Naive thymus-derived CD8-positive, alpha-beta T cell (primary cell): ENCODE results near the gene SLC38A7. TPM values are rescaled to one million over a fixed set of nuclear protein-coding genes. Genes with fewer than 3 reads are reported as not detected.
A peak's percentile ranks its signal among the peaks of the same experiment; 100 is the strongest.
"Not testable (repeated sequence)": the region's sequence is repeated elsewhere in the genome, so short reads cannot be mapped to it uniquely, and the experiment has no call there.

Experiments
- ATAC-seq, 2 donors: fragments of 150-1000 bp; cut with Tn5 transposase in 1 of 2; sonication (Bioruptor Pico), chemical (Tn5 transposase) in 1 of 2; 1 replicate in 1 of 2; 2 replicates in 1 of 2; pipeline ENCODE4 v1.10.0; 2021; ENCODE audit warnings: mild to moderate bottlenecking in 2 of 2, moderate library complexity in 2 of 2
- POLR2A ChIA-PET: fragments of 350-600 bp; sonication (Branson Sonifier 250); formaldehyde crosslinking; loops from one replicate; lab custom pipeline; 2021; ENCODE audit warnings: antibody characterized with exemption; lab: Charles Lee
- DNase-seq, 10 donors: peaks; one replicate each; pipeline versions ENCODE4 v3.0.0 to v3.0.0-alpha.2; 2020 to 2022
- H3K27ac Mint-ChIP-seq, 10 donors: one replicate each; pipeline ENCODE4 v1.8.0; 2020 to 2022; ENCODE audit warnings: mild to moderate bottlenecking in 10 of 10, mixed read lengths in 10 of 10, moderate library complexity in 4 of 10, inconsistent platforms in 1 of 10
- H3K27me3 Mint-ChIP-seq, 5 donors: one replicate each; pipeline ENCODE4 v1.8.0; 2021 to 2022; ENCODE audit warnings: mixed read lengths in 5 of 5
- H3K36me3 Mint-ChIP-seq, 3 donors: one replicate each; pipeline ENCODE4 v1.8.0; 2020 to 2022; ENCODE audit warnings: mixed read lengths in 3 of 3, mild to moderate bottlenecking in 2 of 3, inconsistent platforms in 1 of 3
- H3K4me1 Mint-ChIP-seq, 4 donors: one replicate each; pipeline ENCODE4 v1.8.0; 2021 to 2022; ENCODE audit warnings: mixed read lengths in 4 of 4
- H3K4me3 Mint-ChIP-seq, 10 donors: one replicate each; pipeline ENCODE4 v1.8.0; 2020 to 2022; ENCODE audit warnings: mild to moderate bottlenecking in 10 of 10, mixed read lengths in 10 of 10, moderate library complexity in 6 of 10, inconsistent platforms in 1 of 10
- H3K9me3 Mint-ChIP-seq, 9 donors: one replicate each; pipeline ENCODE4 v1.8.0; 2020 to 2022; ENCODE audit warnings: mixed read lengths in 9 of 9, mild to moderate bottlenecking in 3 of 9, inconsistent platforms in 1 of 9, moderate library complexity in 1 of 9
- polyA plus RNA-seq, 3 donors: library from polyadenylated mRNA; unstranded; fragments of 300-500 nt; fragmentation: Illumina TruSeq; gene quantifications; one replicate each; pipeline ENCODE4 v1.2.3, GENCODE V29; 2021
- total RNA-seq, 8 experiments: library from RNA in 2 of 8; stranded (reverse) in 2 of 8; gene quantifications; one replicate each; pipeline ENCODE4 v1.2.3 and lab custom pipeline; 2021 to 2026

SLC38A7 gene
- total and polyA plus RNA-seq, 5 experiments from 2014 or later, result 3.7 to 16.2 (median 8.7) TPM

DNA sequence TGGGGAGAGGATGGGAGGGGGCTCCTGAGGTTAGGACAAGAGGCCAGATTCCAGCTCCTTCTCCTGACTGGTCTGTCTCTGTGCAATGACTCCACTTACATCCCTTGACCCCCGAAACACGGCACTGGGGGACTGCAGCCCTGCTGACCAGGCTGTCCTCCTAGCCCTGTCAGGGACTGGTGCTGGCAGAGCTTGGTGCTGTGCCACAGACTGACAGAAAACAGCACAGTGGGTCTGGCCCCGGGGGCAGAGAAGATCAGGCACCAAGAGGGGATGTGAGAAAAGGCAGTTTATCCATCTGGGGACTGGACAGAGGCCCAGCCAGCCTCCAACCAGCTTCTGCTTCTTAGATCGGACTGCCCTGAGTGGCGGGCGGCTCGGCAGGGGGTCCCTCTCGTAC, 19.4 kb downstream of the SLC38A7 start:
- Mint-ChIP-seq H3K27ac (peak overlapping the region in 2 of 10 donors; percentile 61 to 74), H3K27me3 (peaks cover 0 to 4% (median 3%) of the 10 kb centered on the region in 5 donors), H3K36me3 (peaks cover 0 to 20% (median 14%) of the 10 kb centered on the region in 3 donors), H3K9me3 (no peaks in the 10 kb centered on the region), H3K4me1 (no peaks in the 10 kb centered on the region), H3K4me3 (no peak overlapping the region)
- POLR2A ChIA-PET, result interaction anchor here (0.6 kb wide), 1 partner anchor 10 kb away, joined by 8 read pairs; no protein-coding TSS in a partner anchor
- ATAC-seq (no peak), DNase-seq (no peak)

DNA sequence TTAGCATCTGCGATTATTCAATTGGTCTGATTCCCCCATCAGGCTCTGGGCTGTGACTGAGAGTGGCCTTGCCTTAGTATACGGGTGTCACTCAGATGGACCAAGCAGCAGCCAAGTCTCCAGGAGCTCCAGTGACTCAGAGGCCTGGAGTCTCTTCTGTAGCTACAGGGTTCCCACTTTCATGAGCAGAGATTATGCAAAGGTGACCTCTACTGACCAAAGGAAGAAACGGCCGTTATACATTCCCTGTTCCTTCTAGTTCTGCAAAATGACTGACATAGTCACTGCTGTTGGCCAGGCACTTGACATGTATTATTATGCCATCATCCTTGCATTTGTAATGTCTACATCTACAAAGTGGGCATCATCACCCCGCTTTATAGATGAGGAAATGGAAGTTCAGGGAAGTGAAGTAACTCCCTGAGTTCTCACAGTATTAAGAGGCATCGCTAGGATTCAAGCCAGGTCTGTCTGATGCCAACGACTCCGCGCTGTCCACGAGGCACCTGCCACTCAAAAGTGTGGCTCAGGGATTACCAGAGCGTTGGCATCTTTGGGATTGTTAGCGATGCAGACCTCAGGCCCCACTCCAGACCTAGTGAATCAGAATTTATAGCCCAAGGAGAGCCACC, 23.3 kb downstream of the SLC38A7 start:
- Mint-ChIP-seq H3K9me3 (no peaks in the 10 kb centered on the region), H3K27ac (no peak overlapping the region), H3K4me3 (no peak overlapping the region), H3K4me1 (no peaks in the 10 kb centered on the region), H3K36me3 (peaks cover 0 to 2% (median under 1%) of the 10 kb centered on the region in 3 donors), H3K27me3 (peaks cover 0 to 10% (median 3%) of the 10 kb centered on the region in 5 donors)
- no peak for DNase-seq
- ATAC-seq, result peak in 1 of 2 donors; percentile 49
- POLR2A ChIA-PET, result no interaction called here

DNA sequence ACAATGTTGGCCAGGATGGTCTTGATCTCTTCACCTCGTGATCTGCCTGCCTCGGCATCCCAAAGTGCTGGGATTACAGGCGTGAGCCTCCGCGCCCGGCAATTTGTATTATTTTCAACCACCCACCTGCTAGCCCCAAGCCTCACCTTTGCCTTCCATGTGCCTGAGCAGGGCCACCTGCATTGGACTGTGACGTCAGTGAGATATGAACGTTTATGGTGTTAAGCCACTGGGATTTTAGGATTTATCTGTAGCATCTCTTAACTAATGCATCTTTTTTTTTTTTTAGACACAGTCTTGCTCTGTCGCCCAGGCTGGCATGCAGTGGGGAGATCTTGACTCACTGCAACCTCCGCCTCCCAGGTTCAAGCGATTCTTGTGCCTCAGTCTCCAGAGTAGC, 24.7 kb downstream of the SLC38A7 start:
- DNase-seq, H3K4me3 Mint-ChIP-seq, H3K9me3 Mint-ChIP-seq, H3K36me3 Mint-ChIP-seq, H3K4me1 Mint-ChIP-seq, H3K27ac Mint-ChIP-seq, ATAC-seq: not testable (repeated sequence)
- H3K27me3 Mint-ChIP-seq, result peaks cover 0 to 10% (median 3%) of the 10 kb centered on the region in 5 donors
- POLR2A ChIA-PET, result interaction anchor here (0.7 kb wide), 1 partner anchor 8 kb away, joined by 3 read pairs; no protein-coding TSS in a partner anchor

DNA sequence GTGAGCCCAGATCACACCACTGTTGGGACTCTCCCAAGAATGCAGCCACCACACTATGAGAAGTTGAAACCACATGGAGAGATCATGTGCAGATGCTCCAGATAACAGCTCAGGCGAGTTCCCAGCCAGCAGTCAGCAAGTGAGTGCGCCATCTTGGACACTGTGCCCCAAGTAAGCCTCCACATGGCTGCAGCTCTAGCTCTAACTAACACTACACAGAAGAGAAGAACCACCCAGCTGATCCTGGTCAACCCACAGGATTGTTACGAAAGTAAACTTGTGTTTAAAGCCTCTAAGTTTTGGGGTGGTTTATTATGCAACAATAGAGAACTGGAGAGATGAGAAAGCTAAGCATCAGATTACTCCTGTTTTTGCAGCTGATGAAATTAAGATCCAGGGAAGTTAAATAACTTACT, 25.8 kb downstream of the SLC38A7 start:
- H3K36me3 Mint-ChIP-seq, result no peaks in the 10 kb centered on the region
- DNase-seq (no peak), ATAC-seq (no peak)
- H3K9me3 Mint-ChIP-seq, result no peaks in the 10 kb centered on the region
- peak overlapping the region in 1 of 10 donors; percentile 28 for H3K27ac Mint-ChIP-seq
- no peaks in the 10 kb centered on the region for H3K4me1 Mint-ChIP-seq
- no peak overlapping the region for H3K4me3 Mint-ChIP-seq
- H3K27me3 Mint-ChIP-seq, result peaks cover 0 to 10% (median 6%) of the 10 kb centered on the region in 5 donors
- POLR2A ChIA-PET, result interaction anchor here (0.5 kb wide), 1 partner anchor 144 kb away, joined by 3 read pairs; no protein-coding TSS in a partner anchor

DNA sequence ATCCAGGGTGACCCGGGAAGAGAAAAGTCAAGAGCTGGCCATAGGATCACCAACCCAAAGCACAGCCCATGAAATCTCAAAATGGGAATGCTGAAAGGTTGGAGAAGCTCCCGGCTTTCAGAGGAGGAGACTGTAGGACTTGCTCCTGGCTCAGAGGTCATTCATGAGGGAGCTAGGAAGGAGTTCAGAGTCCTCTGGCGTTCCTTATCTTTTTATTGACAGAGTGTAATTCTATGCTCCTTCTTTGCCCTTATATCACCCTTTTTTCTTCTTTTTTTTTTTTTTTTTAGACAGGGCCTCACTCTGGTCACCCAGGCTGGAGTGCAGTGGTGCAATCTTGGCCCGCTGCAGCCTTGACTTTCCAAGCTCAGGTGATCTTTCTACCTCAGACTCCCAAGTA, 27.7 kb downstream of the SLC38A7 start:
- POLR2A ChIA-PET, result interaction anchor here (0.7 kb wide), 2 partner anchors 31 to 132 kb away, joined by 4 to 6 read pairs; no protein-coding TSS in a partner anchor
- no peak for ATAC-seq
- Mint-ChIP-seq H3K4me3 (no peak overlapping the region), H3K4me1 (no peaks in the 10 kb centered on the region), H3K9me3 (no peaks in the 10 kb centered on the region), H3K27ac (no peak overlapping the region), H3K36me3 (no peaks in the 10 kb centered on the region), H3K27me3 (peaks cover 0 to 10% (median 6%) of the 10 kb centered on the region in 5 donors)
- no peak for DNase-seq

DNA sequence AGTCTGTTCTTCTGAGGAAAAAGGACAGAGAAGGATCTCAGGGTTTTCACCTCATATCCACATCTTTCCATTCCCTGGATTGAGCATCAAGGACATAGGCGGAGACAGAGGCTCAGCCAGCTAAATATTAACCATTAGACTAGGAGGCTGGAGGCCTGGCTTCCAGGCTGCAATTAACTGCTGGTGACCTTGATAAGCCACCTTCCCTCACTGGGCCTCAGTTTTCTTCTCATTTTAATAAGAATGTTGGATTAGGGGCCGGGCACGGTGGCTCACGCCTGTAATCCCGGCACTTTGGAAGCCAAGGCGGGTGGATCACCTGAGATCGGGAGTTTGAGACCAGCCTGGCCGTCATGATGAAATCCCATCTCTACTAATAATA, 29.4 kb downstream of the SLC38A7 start:
- H3K4me3 Mint-ChIP-seq, result no peak overlapping the region
- H3K36me3 Mint-ChIP-seq, result no peaks in the 10 kb centered on the region
- ATAC-seq, result no peak
- no peak for DNase-seq
- H3K27ac Mint-ChIP-seq, result no peak overlapping the region
- H3K27me3 Mint-ChIP-seq, result peaks cover 0 to 6% (median 4%) of the 10 kb centered on the region in 5 donors
- POLR2A ChIA-PET, result no interaction called here
- H3K4me1 Mint-ChIP-seq, result no peaks in the 10 kb centered on the region
- H3K9me3 Mint-ChIP-seq, result no peaks in the 10 kb centered on the region

DNA sequence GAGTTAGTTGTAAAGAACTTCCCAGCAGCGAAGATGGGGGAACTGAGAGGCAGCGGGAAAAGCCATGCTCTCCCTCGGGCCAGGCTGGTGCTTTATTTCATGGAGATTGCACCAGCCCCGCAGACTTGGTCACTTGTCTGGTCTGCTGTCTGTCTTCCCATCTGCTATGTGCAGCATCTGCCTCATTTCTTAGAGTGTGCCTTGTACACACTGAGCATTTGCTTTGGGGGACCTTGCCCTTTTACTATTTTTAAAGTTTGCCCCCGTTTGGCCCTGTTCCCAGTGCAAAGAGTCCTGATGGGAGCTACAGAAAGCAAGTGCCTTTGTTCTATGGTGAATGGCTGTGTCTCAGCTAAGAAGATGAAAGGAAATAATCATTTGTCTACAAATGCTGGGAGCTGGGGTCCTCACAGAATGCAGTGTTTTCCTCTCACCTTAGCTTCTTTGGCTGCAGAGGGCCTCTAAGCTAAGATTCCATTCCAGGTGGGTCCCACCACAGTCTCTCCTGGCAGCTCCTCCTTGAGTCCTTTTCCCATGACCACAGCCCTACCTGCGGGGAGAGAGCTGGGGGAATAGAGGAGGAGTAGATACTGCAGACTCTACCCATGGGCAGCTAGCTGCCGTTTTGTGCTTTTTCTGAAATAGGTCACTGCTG, 29.9 kb downstream of the SLC38A7 start:
- no peaks in the 10 kb centered on the region for H3K9me3 Mint-ChIP-seq
- ATAC-seq, result no peak
- no peak for DNase-seq
- no peak overlapping the region for H3K4me3 Mint-ChIP-seq
- POLR2A ChIA-PET, result no interaction called here
- peaks cover 0 to 5% (median 4%) of the 10 kb centered on the region in 5 donors for H3K27me3 Mint-ChIP-seq
- H3K4me1 Mint-ChIP-seq, result no peaks in the 10 kb centered on the region
- no peaks in the 10 kb centered on the region for H3K36me3 Mint-ChIP-seq
- H3K27ac Mint-ChIP-seq, result no peak overlapping the region

DNA sequence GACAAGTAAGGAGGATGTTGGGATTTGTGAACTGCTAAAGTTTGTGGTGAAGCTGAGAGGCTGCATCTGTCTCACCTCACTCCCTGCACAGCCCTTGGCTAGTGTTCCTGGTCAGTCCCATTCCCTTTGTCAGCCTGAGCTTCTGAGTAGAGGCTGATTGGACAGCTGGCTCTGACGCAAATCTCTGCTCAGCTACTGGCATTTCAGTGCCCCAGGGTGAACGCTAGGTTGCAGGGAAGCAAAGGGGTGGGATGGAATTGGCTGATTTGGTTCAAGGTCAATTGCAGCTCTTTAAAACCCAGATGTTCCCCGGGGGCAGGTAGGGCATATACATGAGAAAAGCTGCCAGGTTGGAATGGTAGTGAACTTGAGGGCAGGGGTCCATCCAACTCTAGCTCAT, 31.8 kb downstream of the SLC38A7 start:
- POLR2A ChIA-PET, result no interaction called here
- Mint-ChIP-seq H3K4me3 (no peak overlapping the region), H3K27me3 (peaks cover 0 to 5% (median 4%) of the 10 kb centered on the region in 5 donors), H3K27ac (peak overlapping the region in 1 of 10 donors; percentile 73), H3K4me1 (no peaks in the 10 kb centered on the region), H3K9me3 (no peaks in the 10 kb centered on the region), H3K36me3 (no peaks in the 10 kb centered on the region)
- ATAC-seq (no peak), DNase-seq (no peak)

DNA sequence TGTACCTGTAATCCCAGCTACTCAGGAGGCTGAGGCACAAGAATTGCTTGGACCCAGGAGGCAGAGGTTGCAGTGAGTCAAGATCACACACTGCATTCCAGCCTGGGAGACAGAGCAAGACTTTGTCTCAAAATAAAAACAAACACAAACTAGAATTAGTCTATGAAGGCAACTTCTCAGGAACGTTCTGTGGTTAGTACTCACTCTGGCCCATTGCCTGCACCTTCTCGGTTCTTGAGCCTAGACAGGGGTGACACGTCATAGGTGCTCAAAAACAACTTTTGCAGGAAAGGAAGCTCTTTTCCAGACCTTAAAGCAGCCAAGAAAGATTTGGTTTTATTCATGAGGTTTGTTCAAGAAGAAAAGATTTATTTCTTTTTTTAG, 32.6 kb downstream of the SLC38A7 start:
- H3K27me3 Mint-ChIP-seq, result peaks cover 0 to 5% (median 4%) of the 10 kb centered on the region in 5 donors
- H3K4me1 Mint-ChIP-seq, result no peaks in the 10 kb centered on the region
- POLR2A ChIA-PET, result no interaction called here
- DNase-seq (no peak), ATAC-seq (no peak)
- no peak overlapping the region for H3K4me3 Mint-ChIP-seq
- no peak overlapping the region for H3K27ac Mint-ChIP-seq
- no peaks in the 10 kb centered on the region for H3K36me3 Mint-ChIP-seq
- no peaks in the 10 kb centered on the region for H3K9me3 Mint-ChIP-seq

DNA sequence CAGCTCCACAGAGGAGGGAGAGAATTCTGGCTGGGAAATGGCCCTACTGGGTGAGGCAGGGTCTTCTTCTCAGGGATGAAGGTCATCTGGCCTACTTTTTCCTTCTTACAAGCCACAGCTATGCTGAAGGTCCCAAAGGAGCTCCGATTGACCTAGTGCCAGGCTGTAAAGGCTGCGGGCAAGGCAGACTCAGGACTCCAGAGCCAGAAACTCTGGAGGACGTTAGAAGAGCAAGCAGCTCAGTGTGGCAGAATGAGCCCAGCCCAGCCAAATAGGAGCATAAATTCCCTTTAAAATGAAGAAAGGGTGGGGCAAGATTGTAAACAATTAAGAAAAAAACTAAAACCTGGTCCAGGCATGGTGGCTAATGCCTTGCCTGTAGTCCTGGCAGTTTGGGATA, 34.9 kb downstream of the SLC38A7 start:
- no peaks in the 10 kb centered on the region for H3K4me1 Mint-ChIP-seq
- POLR2A ChIA-PET, result no interaction called here
- H3K27ac Mint-ChIP-seq, result peak overlapping the region in 1 of 10 donors; percentile 41

DNA sequence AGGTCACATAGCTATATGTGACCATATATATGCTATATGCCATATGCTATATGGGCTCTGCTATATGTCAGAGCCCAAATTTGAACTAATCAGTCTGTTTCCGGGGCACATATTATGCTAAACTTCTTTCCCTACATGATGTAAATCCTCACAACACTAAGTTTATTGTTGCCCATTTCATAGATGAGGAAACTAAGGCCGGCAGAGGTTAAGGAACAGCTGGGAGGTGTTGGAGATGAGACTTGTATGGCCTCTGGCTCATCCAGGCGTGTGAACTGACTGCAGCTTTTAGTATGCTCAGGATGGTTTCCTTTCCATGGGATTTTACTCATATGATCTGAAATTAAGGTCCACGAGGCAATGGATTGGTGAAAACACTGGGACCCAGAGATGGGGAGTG, 37.5 kb downstream of the SLC38A7 start:
- H3K27ac Mint-ChIP-seq, result no peak overlapping the region
- no peaks in the 10 kb centered on the region for H3K9me3 Mint-ChIP-seq
- ATAC-seq, result no peak
- DNase-seq, result no peak
- no peaks in the 10 kb centered on the region for H3K36me3 Mint-ChIP-seq
- H3K4me1 Mint-ChIP-seq, result no peaks in the 10 kb centered on the region
- POLR2A ChIA-PET, result no interaction called here
- peaks cover 0 to 2% (median 0%) of the 10 kb centered on the region in 5 donors for H3K27me3 Mint-ChIP-seq
- H3K4me3 Mint-ChIP-seq, result no peak overlapping the region

More for the DNA sequence above, 34.9 kb downstream of the SLC38A7 start:
- Mint-ChIP-seq H3K4me3 (no peak overlapping the region), H3K9me3 (no peaks in the 10 kb centered on the region), H3K27me3 (peaks cover 0 to 5% (median 4%) of the 10 kb centered on the region in 5 donors), H3K36me3 (no peaks in the 10 kb centered on the region)
- ATAC-seq (no peak), DNase-seq (no peak)

DNA sequence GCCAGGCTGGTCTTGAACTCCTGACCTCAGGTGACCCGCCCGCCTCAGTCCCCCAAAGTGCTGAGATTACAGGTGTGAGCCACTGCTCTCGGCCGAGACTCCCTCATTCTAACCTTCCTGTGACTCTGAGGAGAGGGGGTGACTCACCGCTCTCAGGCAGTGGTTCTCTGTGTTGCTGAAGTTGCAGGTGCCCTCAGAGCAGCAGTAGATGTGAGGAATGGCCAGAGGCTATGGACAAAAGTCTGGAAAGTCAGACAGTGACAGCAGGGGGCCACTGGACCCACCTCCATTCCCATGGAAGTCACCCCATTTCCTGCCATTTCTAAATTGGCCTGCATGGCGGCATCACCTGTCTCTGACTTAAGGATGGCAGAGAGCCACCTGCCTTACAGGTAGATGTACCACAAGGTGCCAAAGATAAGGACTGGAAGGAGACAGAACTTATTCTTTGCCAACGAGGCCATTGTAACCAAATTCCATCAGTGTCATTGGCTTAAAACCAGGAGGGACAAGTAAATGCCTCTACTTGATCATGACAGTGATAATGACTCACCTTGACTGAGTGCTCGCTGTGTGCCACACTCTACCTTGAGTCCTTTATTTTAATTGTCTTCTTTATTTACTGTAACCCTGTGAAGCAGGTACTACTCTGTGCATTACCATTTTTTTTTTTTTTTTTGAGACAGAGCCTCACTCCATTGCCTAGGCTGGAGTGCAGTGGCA, 39.6 kb downstream of the SLC38A7 start:
- H3K27ac Mint-ChIP-seq, result no peak overlapping the region
- H3K27me3 Mint-ChIP-seq, result peaks cover 0 to 2% (median 0%) of the 10 kb centered on the region in 5 donors
- no peaks in the 10 kb centered on the region for H3K36me3 Mint-ChIP-seq
- no peaks in the 10 kb centered on the region for H3K9me3 Mint-ChIP-seq
- POLR2A ChIA-PET, result no interaction called here
- H3K4me3 Mint-ChIP-seq, result no peak overlapping the region
- H3K4me1 Mint-ChIP-seq, result no peaks in the 10 kb centered on the region
- no peak for ATAC-seq
- DNase-seq, result no peak

DNA sequence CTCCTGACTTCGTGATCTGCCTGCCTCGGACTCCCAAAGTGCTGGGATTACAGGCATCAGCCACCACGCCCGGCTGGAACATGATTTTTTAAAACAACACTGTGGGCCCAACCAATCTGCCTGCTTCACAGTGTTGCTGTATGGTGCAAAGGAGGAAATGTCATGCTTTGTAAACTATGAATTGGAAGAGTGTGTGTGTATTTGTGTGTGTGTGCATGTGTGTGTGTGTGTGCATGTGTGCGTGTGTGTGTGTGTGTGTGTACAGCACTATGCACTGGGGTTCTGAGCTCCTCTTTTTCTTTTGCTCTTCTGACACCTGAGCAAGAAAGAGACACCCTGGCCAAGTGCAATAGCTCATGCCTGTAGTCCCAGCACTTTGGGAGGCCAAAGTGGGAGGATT, 40.5 kb downstream of the SLC38A7 start:
- ATAC-seq, result no peak
- POLR2A ChIA-PET, result no interaction called here

More for the DNA sequence above, 40.5 kb downstream of the SLC38A7 start:
- Mint-ChIP-seq H3K27me3 (peaks cover 0 to 2% (median 0%) of the 10 kb centered on the region in 5 donors), H3K36me3 (no peaks in the 10 kb centered on the region), H3K4me3 (no peak overlapping the region), H3K4me1 (no peaks in the 10 kb centered on the region), H3K9me3 (no peaks in the 10 kb centered on the region), H3K27ac (no peak overlapping the region)
- DNase-seq, result no peak
